ENCODE results near the gene ACP6. TPM values are rescaled to one million over a fixed set of nuclear protein-coding genes. Genes with fewer than 3 reads are reported as not detected.

ACP6 gene
- total RNA-seq, 3 donors from 2014 or later = 20.8 to 22.6 (median 22.3) TPM

- no peak overlapping the region for H3K4me3 ChIP-seq
- no peaks in the 10 kb centered on the region for H3K36me3 ChIP-seq (ENCODE audit: low read depth)
- DNase-seq (no peak), ATAC-seq (no peak)
- H3K9me3 ChIP-seq = no peaks in the 10 kb centered on the region
- TF ChIP-seq, protein P1, sequence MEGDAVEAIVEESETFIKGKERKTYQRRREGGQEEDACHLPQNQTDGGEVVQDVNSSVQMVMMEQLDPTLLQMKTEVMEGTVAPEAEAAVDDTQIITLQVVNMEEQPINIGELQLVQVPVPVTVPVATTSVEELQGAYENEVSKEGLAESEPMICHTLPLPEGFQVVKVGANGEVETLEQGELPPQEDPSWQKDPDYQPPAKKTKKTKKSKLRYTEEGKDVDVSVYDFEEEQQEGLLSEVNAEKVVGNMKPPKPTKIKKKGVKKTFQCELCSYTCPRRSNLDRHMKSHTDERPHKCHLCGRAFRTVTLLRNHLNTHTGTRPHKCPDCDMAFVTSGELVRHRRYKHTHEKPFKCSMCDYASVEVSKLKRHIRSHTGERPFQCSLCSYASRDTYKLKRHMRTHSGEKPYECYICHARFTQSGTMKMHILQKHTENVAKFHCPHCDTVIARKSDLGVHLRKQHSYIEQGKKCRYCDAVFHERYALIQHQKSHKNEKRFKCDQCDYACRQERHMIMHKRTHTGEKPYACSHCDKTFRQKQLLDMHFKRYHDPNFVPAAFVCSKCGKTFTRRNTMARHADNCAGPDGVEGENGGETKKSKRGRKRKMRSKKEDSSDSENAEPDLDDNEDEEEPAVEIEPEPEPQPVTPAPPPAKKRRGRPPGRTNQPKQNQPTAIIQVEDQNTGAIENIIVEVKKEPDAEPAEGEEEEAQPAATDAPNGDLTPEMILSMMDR (IDR thresholded peaks at IDR 0.05) = no peak
- intact Hi-C loops (cut with DNase I, micrococcal nuclease) = no loop called here
- H3K4me1 ChIP-seq (ENCODE audit: low read depth) = no peaks in the 10 kb centered on the region
These were observed 58.7 kb downstream of the ACP6 start for GRCh38 chr1:147611586-147611985.

DNA sequence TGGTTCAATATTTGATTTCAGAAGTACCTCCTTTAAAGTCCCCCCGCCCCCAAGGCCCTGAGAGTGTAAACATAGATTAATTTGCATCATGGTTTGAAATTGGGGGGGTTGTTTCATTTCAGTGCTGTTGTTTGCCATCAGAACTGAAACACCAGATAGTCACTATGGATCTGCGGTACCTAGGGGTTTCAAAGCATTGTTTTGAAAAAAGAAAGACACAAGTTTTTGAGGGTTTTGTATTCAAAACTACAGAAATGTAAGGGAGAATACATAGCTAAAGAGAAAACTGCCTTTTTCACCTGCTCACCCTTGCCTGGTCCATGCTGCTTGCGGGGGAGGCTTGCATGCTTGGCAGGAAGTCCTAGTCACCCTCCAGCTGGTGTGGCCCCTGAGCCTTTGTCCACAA is 59.3 kb downstream of the ACP6 start:
- Histone ChIP-seq H3K4me1 (ENCODE audit: low read depth) (no peaks in the 10 kb centered on the region), H3K4me3 (no peak overlapping the region), H3K36me3 (ENCODE audit: low read depth) (no peaks in the 10 kb centered on the region), H3K9me3 (no peaks in the 10 kb centered on the region)
- intact Hi-C loops (cut with DNase I, micrococcal nuclease) = no loop called here
- no peak for ATAC-seq
- TF ChIP-seq, protein P1 (IDR thresholded peaks at IDR 0.05) = no peak
- no peak for DNase-seq

DNA sequence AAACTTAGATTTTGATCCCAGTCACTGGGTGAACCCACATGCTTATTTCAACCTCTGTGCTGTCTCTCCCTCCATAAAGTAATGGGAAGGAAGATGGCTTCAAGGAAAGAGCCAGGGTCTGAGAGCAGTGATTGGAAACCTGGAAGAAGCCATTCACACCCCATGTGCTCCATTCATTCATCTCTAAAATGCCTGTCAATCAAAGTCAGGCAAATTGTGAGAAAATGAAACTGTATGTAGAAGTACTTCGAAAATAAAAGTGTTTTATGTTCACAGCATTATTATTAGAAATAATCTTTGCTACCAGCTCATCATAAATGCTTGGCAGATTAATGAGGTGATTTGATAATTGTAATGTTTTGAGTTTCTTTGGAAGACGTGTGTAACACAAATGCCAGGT is 61.0 kb downstream of the ACP6 start:
- Histone ChIP-seq H3K9me3 (no peaks in the 10 kb centered on the region), H3K36me3 (ENCODE audit: low read depth) (no peaks in the 10 kb centered on the region), H3K4me1 (ENCODE audit: low read depth) (no peaks in the 10 kb centered on the region), H3K4me3 (no peak overlapping the region)
- ATAC-seq (no peak), DNase-seq (no peak)
- TF ChIP-seq, protein P1 (IDR thresholded peaks at IDR 0.05) = no peak
- intact Hi-C loops (cut with DNase I, micrococcal nuclease) = no loop called here

GRCh38 chr1:147608596-147608995 is 61.7 kb downstream of the ACP6 start:
- no peak overlapping the region for H3K4me3 ChIP-seq
- TF ChIP-seq, protein P1 (IDR thresholded peaks at IDR 0.05) = no peak
- no peaks in the 10 kb centered on the region for H3K9me3 ChIP-seq
- intact Hi-C loops (cut with DNase I, micrococcal nuclease) = no loop called here
- ATAC-seq (no peak), DNase-seq (no peak)
- H3K36me3 ChIP-seq (ENCODE audit: low read depth) = no peaks in the 10 kb centered on the region
- no peaks in the 10 kb centered on the region for H3K4me1 ChIP-seq (ENCODE audit: low read depth)

GRCh38 chr1:147605591-147605990 is 64.7 kb downstream of the ACP6 start:
- TF ChIP-seq, protein P1 (IDR thresholded peaks at IDR 0.05) = no peak
- ATAC-seq (no peak), DNase-seq (no peak)
- intact Hi-C loops (cut with DNase I, micrococcal nuclease) = no loop called here
- Histone ChIP-seq H3K9me3 (no peaks in the 10 kb centered on the region), H3K4me1 (ENCODE audit: low read depth) (no peaks in the 10 kb centered on the region), H3K36me3 (ENCODE audit: low read depth) (no peaks in the 10 kb centered on the region), H3K4me3 (no peak overlapping the region)

GRCh38 chr1:147603986-147604385 is 66.3 kb downstream of the ACP6 start:
- Histone ChIP-seq H3K36me3 (ENCODE audit: low read depth) (no peaks in the 10 kb centered on the region), H3K4me3 (no peak overlapping the region), H3K4me1 (ENCODE audit: low read depth) (no peaks in the 10 kb centered on the region), H3K9me3 (no peaks in the 10 kb centered on the region)
- DNase-seq (no peak), ATAC-seq (no peak)
- TF ChIP-seq, protein P1 (IDR thresholded peaks at IDR 0.05) = no peak
- intact Hi-C loops (cut with DNase I, micrococcal nuclease) = no loop called here

All from mucosa of descending colon (tissue), 3 donors.